ENCODE results near the gene APOC4.
"Not testable (repeated sequence)": the region's sequence is repeated elsewhere in the genome, so short reads cannot be mapped to it uniquely, and the experiment has no call there.

APOC4 gene

GRCh38 chr19:44960906-44961728 is 19.1 kb downstream of the APOC4 start:
- DNase-seq = no peak

GRCh38 chr19:44961821-44962220 is 19.8 kb downstream of the APOC4 start:
- DNase-seq = no peak

- DNase-seq = no peak
These were observed 26.1 kb downstream of the APOC4 start for GRCh38 chr19:44968118-44968517.

GRCh38 chr19:44968670-44969069 is 26.6 kb downstream of the APOC4 start:
- no peak for DNase-seq

- DNase-seq = no peak
These were observed 27.4 kb downstream of the APOC4 start for GRCh38 chr19:44969437-44969836.

- not testable (repeated sequence) for DNase-seq
These were observed 29.4 kb downstream of the APOC4 start for GRCh38 chr19:44971451-44971850.

GRCh38 chr19:44972802-44973201 is 30.8 kb downstream of the APOC4 start:
- DNase-seq = no peak

GRCh38 chr19:44973982-44974735 is 32.1 kb downstream of the APOC4 start:
- no peak for DNase-seq

- no peak for DNase-seq
These were observed 32.8 kb downstream of the APOC4 start for GRCh38 chr19:44974857-44975256.

GRCh38 chr19:44975444-44975843 is 33.4 kb downstream of the APOC4 start:
- DNase-seq = no peak

GRCh38 chr19:44984005-44984404 is 42.0 kb downstream of the APOC4 start:
- no peak for DNase-seq

- no peak for DNase-seq
These were observed 43.4 kb downstream of the APOC4 start for GRCh38 chr19:44985445-44985844.

- no peak for DNase-seq
These were observed 44.4 kb downstream of the APOC4 start for GRCh38 chr19:44986389-44986788.

GRCh38 chr19:44987148-44987675 is 45.2 kb downstream of the APOC4 start:
- DNase-seq = no peak

GRCh38 chr19:44988273-44988672 is 46.2 kb downstream of the APOC4 start:
- no peak for DNase-seq

- peak; percentile 8 for DNase-seq
These were observed 47.0 kb downstream of the APOC4 start for GRCh38 chr19:44988896-44989556.

GRCh38 chr19:44990459-44990858 is 48.4 kb downstream of the APOC4 start:
- DNase-seq = no peak

- DNase-seq = no peak
These were observed 48.9 kb downstream of the APOC4 start for GRCh38 chr19:44990966-44991365.

GRCh38 chr19:44992336-44993163 is 50.5 kb downstream of the APOC4 start:
- no peak for DNase-seq

GRCh38 chr19:44993526-44993925 is 51.5 kb downstream of the APOC4 start:
- no peak for DNase-seq

- DNase-seq = no peak
These were observed 52.0 kb downstream of the APOC4 start for GRCh38 chr19:44993926-44994537.

Data from NCI-H510A (cell line).